ENCODE measurements around the gene ASTN2. TPM values are rescaled to one million over a fixed set of nuclear protein-coding genes. Genes with fewer than 3 reads are reported as not detected.

The ASTN2 gene
- total and polyA plus RNA-seq, 3 donors from 2014 or later: 55.7 to 157 (median 117) TPM

DNA sequence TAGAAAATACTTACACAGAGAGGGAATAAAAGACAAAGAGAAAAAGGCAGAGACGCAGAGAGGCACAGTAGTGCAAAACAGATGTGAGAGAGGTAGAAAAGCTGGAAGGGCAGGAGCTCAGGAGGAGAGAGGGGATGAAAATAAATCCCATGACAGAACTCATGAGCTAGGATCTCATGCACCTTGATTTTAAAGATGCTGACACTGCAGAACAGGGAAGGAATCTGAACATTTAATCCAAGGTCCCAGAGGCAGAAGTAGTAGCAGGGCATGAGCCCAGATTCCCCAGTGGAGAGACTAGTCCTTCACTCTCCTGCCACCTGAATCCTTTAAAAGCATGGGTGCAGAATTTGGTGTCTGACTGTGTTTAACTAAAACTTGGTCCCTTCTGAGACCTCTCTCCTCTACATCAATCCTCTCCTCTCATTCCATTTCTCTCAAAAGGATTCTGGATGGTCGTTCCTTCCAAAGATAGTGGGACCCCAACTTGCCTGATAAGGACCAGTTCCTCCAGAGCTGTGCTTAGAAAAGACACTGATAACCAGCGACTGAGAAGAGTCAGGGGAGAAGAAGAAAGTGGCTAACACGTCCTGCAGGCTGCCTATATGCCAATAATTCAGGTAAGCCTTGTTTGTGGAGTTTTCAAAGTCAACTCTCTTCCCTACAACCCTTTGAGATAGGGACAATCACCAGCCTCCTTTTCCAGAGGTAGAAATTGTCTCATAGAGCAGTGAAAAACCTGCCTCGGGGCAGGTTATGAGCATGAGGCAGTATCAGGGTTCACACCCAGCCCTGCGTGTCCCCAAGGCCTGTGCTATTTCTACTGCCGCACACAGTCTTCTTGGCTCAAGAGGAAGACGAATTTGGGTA is 931.0 kb downstream of the ASTN2 start:
- Histone ChIP-seq H3K4me3 (no peak overlapping the region), H3K4me1 (no peaks in the 10 kb centered on the region), H3K9me3 (no peaks in the 10 kb centered on the region), H3K36me3 (ENCODE audit: low read depth, missing control alignments) (no peaks in the 10 kb centered on the region), H3K27me3 (no peaks in the 10 kb centered on the region), H3K27ac (no peak overlapping the region)
- TF ChIP-seq, protein P1, sequence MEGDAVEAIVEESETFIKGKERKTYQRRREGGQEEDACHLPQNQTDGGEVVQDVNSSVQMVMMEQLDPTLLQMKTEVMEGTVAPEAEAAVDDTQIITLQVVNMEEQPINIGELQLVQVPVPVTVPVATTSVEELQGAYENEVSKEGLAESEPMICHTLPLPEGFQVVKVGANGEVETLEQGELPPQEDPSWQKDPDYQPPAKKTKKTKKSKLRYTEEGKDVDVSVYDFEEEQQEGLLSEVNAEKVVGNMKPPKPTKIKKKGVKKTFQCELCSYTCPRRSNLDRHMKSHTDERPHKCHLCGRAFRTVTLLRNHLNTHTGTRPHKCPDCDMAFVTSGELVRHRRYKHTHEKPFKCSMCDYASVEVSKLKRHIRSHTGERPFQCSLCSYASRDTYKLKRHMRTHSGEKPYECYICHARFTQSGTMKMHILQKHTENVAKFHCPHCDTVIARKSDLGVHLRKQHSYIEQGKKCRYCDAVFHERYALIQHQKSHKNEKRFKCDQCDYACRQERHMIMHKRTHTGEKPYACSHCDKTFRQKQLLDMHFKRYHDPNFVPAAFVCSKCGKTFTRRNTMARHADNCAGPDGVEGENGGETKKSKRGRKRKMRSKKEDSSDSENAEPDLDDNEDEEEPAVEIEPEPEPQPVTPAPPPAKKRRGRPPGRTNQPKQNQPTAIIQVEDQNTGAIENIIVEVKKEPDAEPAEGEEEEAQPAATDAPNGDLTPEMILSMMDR (IDR thresholded peaks at IDR 0.05): no peak
- TF ChIP-seq POLR2A (IDR thresholded peaks at IDR 0.05): no peak
- intact Hi-C loops (cut with DNase I; ENCODE audit: low total_unique reads): no loop called here
- WGBS, 2 donors: 79 to 80% methylated on average over 7 to 8 of the region's 8 CpGs
- DNase-seq: no peak

DNA sequence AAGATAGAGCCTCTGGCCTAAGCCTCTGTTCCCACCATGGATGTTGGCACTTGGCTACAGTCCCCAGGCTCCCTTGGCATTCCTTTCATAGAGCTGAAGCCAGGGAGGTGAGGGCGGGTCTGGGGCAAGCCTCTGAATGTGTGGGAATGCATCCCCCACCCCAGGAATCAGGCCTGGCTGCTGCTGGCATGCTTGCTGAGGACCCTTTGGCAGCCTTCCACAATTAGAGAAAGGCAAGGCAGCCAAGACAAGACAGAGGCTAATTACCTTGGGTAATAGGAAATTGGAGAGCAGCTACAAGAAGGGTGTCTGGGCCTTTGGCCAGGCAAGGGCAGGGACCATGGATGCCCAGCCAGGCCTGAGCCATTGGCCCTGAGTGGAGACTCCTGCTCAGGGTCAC is 932.1 kb downstream of the ASTN2 start:
- intact Hi-C loops (cut with DNase I; ENCODE audit: low total_unique reads): no loop called here
- Histone ChIP-seq H3K9me3 (no peaks in the 10 kb centered on the region), H3K27me3 (no peaks in the 10 kb centered on the region), H3K36me3 (ENCODE audit: low read depth, missing control alignments) (no peaks in the 10 kb centered on the region), H3K27ac (no peak overlapping the region), H3K4me1 (no peaks in the 10 kb centered on the region), H3K4me3 (no peak overlapping the region)
- 57 to 83% methylated on average over 1 of the region's 1 CpG for WGBS, 2 donors
- no peak for TF ChIP-seq POLR2A (IDR thresholded peaks at IDR 0.05)
- TF ChIP-seq, protein P1 (IDR thresholded peaks at IDR 0.05): no peak
- no peak for DNase-seq

DNA sequence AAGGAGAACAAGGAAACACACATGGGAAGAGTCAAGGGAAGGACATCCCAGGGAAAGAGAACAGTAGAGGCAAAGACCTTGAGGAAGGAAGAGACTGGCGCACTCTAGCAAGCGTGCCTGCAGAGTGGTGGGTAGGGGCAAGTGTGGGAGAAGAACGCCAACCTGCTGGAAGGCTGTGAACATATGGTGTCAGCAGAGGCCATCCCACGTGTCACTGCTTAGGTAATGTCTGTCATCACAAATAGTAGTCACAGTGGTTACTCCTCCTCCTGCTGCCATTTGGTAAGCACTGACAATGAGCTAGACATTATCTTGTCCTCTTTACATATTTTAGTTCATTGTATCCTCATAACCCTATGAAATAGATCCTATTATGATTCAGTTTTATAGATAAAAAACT is 934.2 kb downstream of the ASTN2 start:
- intact Hi-C loops (cut with DNase I; ENCODE audit: low total_unique reads): no loop called here

DNA sequence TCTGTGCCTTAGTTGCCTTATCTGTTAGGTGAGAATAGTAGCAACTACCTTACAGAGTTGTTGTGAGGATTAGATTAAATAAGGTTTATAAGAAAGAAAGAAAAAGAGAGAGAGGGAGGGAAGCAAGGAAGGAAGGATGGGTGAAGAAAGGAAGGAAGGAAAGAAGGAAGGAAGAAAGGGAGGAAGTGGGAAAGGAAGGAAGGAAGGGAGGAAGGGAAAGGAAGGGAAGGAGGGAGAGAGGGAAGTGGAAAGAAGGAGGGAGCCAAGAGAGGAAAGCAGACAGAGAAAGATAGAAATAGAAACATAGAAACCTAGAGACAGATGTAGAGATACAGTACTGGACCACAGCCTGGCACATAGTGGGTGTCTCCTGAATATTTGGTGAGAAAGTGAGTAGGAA is 934.9 kb downstream of the ASTN2 start:
- intact Hi-C loops (cut with DNase I; ENCODE audit: low total_unique reads): loop anchor here (10.0 kb wide), 1 partner anchor 715 kb away; no protein-coding TSS in a partner anchor

More for the DNA sequence above, 934.2 kb downstream of the ASTN2 start:
- no peaks in the 10 kb centered on the region for H3K36me3 ChIP-seq (ENCODE audit: low read depth, missing control alignments)
- H3K4me1 ChIP-seq: peaks cover 8% of the 10 kb centered on the region
- TF ChIP-seq POLR2A (IDR thresholded peaks at IDR 0.05): no peak
- TF ChIP-seq, protein P1 (IDR thresholded peaks at IDR 0.05): no peak
- no peak overlapping the region for H3K4me3 ChIP-seq
- no peak for DNase-seq
- no peak overlapping the region for H3K27ac ChIP-seq
- no peaks in the 10 kb centered on the region for H3K9me3 ChIP-seq
- no peaks in the 10 kb centered on the region for H3K27me3 ChIP-seq
- 90 to 93% methylated on average over 4 of the region's 4 CpGs for WGBS, 2 donors

More for the DNA sequence above, 934.9 kb downstream of the ASTN2 start:
- no peak for DNase-seq
- no peaks in the 10 kb centered on the region for H3K36me3 ChIP-seq (ENCODE audit: low read depth, missing control alignments)
- H3K4me3 ChIP-seq: no peak overlapping the region
- TF ChIP-seq, protein P1 (IDR thresholded peaks at IDR 0.05): no peak
- no peak for TF ChIP-seq POLR2A (IDR thresholded peaks at IDR 0.05)
- H3K4me1 ChIP-seq: peaks cover 8% of the 10 kb centered on the region
- H3K9me3 ChIP-seq: no peaks in the 10 kb centered on the region
- no peak overlapping the region for H3K27ac ChIP-seq
- no peaks in the 10 kb centered on the region for H3K27me3 ChIP-seq

Measured in testis (tissue), 3 donors.